ENCODE data around the gene KCNC1.

DNA sequence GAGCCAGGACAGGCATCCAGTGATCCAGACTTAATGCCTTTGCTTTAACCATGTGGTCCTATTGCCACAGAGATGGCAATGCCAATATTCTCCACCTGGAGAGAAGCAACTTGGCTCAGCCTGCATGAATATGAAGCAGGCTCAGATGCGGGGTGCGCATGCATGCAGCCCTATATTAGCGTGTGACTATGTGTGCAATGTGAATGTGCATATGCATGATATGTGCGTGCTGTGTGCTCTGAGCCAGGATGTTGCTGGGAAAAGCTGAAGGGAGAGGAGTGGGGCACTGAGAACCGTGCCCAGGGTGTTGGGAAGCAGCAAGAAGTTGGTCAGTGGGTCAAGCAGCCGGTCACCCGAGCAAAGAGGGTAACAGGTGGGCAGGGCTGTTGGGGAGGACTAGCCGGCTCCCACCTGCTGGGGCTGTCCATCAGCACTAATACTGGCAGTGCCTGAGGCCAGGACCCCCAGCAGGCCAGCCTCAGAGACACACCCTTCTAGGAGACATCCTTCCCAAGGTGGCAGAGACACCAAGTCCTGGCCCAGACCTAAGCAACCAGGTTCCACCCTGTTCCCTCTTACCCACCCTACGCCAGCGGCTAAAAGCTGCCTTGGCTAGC, 40.0 kb upstream of the KCNC1 start:
- TF ChIP-seq, protein P1, sequence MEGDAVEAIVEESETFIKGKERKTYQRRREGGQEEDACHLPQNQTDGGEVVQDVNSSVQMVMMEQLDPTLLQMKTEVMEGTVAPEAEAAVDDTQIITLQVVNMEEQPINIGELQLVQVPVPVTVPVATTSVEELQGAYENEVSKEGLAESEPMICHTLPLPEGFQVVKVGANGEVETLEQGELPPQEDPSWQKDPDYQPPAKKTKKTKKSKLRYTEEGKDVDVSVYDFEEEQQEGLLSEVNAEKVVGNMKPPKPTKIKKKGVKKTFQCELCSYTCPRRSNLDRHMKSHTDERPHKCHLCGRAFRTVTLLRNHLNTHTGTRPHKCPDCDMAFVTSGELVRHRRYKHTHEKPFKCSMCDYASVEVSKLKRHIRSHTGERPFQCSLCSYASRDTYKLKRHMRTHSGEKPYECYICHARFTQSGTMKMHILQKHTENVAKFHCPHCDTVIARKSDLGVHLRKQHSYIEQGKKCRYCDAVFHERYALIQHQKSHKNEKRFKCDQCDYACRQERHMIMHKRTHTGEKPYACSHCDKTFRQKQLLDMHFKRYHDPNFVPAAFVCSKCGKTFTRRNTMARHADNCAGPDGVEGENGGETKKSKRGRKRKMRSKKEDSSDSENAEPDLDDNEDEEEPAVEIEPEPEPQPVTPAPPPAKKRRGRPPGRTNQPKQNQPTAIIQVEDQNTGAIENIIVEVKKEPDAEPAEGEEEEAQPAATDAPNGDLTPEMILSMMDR (conservative IDR thresholded peaks at IDR 0.05; ENCODE audit: low read depth in 2 of 2) = no peak
- no peak for TF ChIP-seq EZH2 (IDR thresholded peaks at IDR 0.05; ENCODE audit: low read depth, unreplicated experiment)
- no peak for TF ChIP-seq EZH2phosphoT487 (IDR thresholded peaks at IDR 0.05; ENCODE audit: unreplicated experiment)
- TF ChIP-seq, protein P2, sequence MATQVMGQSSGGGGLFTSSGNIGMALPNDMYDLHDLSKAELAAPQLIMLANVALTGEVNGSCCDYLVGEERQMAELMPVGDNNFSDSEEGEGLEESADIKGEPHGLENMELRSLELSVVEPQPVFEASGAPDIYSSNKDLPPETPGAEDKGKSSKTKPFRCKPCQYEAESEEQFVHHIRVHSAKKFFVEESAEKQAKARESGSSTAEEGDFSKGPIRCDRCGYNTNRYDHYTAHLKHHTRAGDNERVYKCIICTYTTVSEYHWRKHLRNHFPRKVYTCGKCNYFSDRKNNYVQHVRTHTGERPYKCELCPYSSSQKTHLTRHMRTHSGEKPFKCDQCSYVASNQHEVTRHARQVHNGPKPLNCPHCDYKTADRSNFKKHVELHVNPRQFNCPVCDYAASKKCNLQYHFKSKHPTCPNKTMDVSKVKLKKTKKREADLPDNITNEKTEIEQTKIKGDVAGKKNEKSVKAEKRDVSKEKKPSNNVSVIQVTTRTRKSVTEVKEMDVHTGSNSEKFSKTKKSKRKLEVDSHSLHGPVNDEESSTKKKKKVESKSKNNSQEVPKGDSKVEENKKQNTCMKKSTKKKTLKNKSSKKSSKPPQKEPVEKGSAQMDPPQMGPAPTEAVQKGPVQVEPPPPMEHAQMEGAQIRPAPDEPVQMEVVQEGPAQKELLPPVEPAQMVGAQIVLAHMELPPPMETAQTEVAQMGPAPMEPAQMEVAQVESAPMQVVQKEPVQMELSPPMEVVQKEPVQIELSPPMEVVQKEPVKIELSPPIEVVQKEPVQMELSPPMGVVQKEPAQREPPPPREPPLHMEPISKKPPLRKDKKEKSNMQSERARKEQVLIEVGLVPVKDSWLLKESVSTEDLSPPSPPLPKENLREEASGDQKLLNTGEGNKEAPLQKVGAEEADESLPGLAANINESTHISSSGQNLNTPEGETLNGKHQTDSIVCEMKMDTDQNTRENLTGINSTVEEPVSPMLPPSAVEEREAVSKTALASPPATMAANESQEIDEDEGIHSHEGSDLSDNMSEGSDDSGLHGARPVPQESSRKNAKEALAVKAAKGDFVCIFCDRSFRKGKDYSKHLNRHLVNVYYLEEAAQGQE (IDR thresholded peaks at IDR 0.05; ENCODE audit: unreplicated experiment) = no peak
- TF ChIP-seq POLR2AphosphoS5 (IDR thresholded peaks at IDR 0.05; ENCODE audit: low read depth) = no peak

All from GM23338 (cell line).